Endometrial microvascular endothelial cells (primary cell): ENCODE data around the gene BTRC. TPM values are rescaled to one million over a fixed set of nuclear protein-coding genes. Genes with fewer than 3 reads are reported as not detected.

Experiments used
- in situ Hi-C: cut with HindIII; loops from 2 replicates; pipeline ENCODE4 v1.10.0; 2017; ENCODE audit warnings: low sequenced_read_pairs, low pct_unique_long_range_greater_than_20kb; ENCODE audit errors: inconsistent ontology term
- total RNA-seq: library from RNA; depleted of rRNA; stranded (reverse); fragments of >200 nt; gene quantifications from one replicate; pipeline ENCODE4 v1.2.3, GENCODE V29; 2015; ENCODE audit errors: inconsistent ontology term

The BTRC gene
- total RNA-seq, 1 donor from 2014 or later: 14.5 TPM

GRCh38 chr10:101558204-101558603 lies 204.2 kb downstream of the BTRC start:
- in situ Hi-C loops: no loop called here

GRCh38 chr10:101558671-101559595 lies 205.0 kb downstream of the BTRC start:
- in situ Hi-C loops: no loop called here

- in situ Hi-C loops: no loop called here
These were observed 205.8 kb downstream of the BTRC start for GRCh38 chr10:101559596-101560297.

- in situ Hi-C loops: no loop called here
These were observed 206.5 kb downstream of the BTRC start for GRCh38 chr10:101560298-101561067.

GRCh38 chr10:101561068-101561915 lies 207.3 kb downstream of the BTRC start:
- in situ Hi-C loops: no loop called here

- in situ Hi-C loops: no loop called here
These were observed 208.3 kb downstream of the BTRC start for GRCh38 chr10:101562231-101562630.

GRCh38 chr10:101563007-101563406 lies 209.0 kb downstream of the BTRC start:
- in situ Hi-C loops: no loop called here

- in situ Hi-C loops: no loop called here
These were observed 209.6 kb downstream of the BTRC start for GRCh38 chr10:101563497-101564040.

GRCh38 chr10:101564490-101564991 lies 210.6 kb downstream of the BTRC start:
- in situ Hi-C loops: no loop called here

- in situ Hi-C loops: no loop called here
These were observed 211.5 kb downstream of the BTRC start for GRCh38 chr10:101565370-101565900.

GRCh38 chr10:101565936-101566332 lies 212.0 kb downstream of the BTRC start:
- in situ Hi-C loops: no loop called here

- in situ Hi-C loops: no loop called here
These were observed 212.6 kb downstream of the BTRC start for GRCh38 chr10:101566333-101567164.

- in situ Hi-C loops: no loop called here
These were observed 213.4 kb downstream of the BTRC start for GRCh38 chr10:101567165-101568006.

- in situ Hi-C loops: no loop called here
These were observed 214.2 kb downstream of the BTRC start for GRCh38 chr10:101568054-101568745.

- in situ Hi-C loops: no loop called here
These were observed 215.3 kb downstream of the BTRC start for GRCh38 chr10:101569323-101569621.
